HG03064 (cell line): ENCODE measurements around the gene EXTL1.

Source experiments
- ATAC-seq: cut with Tn5 transposase; IDR thresholded peaks from one replicate; pipeline ENCODE4 v1.9.1; 2021; ENCODE audit warnings: low read depth; ENCODE audit not compliant: unreplicated experiment

Gene EXTL1

GRCh38 chr1:26037904-26038303, 16.3 kb downstream of the EXTL1 start:
- ATAC-seq = no peak

GRCh38 chr1:26038477-26038876, 16.9 kb downstream of the EXTL1 start:
- no peak for ATAC-seq

- ATAC-seq = no peak
Observed at GRCh38 chr1:26038904-26039303, 17.3 kb downstream of the EXTL1 start.

GRCh38 chr1:26041401-26041800, 19.8 kb downstream of the EXTL1 start:
- no peak for ATAC-seq

GRCh38 chr1:26041978-26042377, 20.4 kb downstream of the EXTL1 start:
- no peak for ATAC-seq

GRCh38 chr1:26043765-26044164, 22.2 kb downstream of the EXTL1 start:
- ATAC-seq = no peak

GRCh38 chr1:26044414-26044813, 22.8 kb downstream of the EXTL1 start:
- ATAC-seq = no peak

- ATAC-seq = no peak
Observed at GRCh38 chr1:26044971-26045721, 23.6 kb downstream of the EXTL1 start.

- no peak for ATAC-seq
Observed at GRCh38 chr1:26045722-26046245, 24.2 kb downstream of the EXTL1 start, which contains the start of gene SLC30A2. SLC30A2 (minus strand) TSS chr1:26046118; CDS start chr1:26045896, 222 bp downstream.

- no peak for ATAC-seq
Observed at GRCh38 chr1:26046246-26047095, 24.9 kb downstream of the EXTL1 start.

- ATAC-seq = no peak
Observed at GRCh38 chr1:26047278-26047874, 25.8 kb downstream of the EXTL1 start.

- ATAC-seq = no peak
Observed at GRCh38 chr1:26049531-26050247, 28.1 kb downstream of the EXTL1 start.

GRCh38 chr1:26050248-26050640, 28.7 kb downstream of the EXTL1 start:
- no peak for ATAC-seq

GRCh38 chr1:26053718-26054560, 32.4 kb downstream of the EXTL1 start:
- no peak for ATAC-seq

GRCh38 chr1:26055041-26055440, 33.5 kb downstream of the EXTL1 start:
- no peak for ATAC-seq

GRCh38 chr1:26057189-26057588, 35.6 kb downstream of the EXTL1 start:
- no peak for ATAC-seq

GRCh38 chr1:26058052-26058595, 36.5 kb downstream of the EXTL1 start:
- no peak for ATAC-seq

GRCh38 chr1:26059906-26060305, 38.3 kb downstream of the EXTL1 start:
- no peak for ATAC-seq

GRCh38 chr1:26060832-26061574, 39.4 kb downstream of the EXTL1 start:
- no peak for ATAC-seq
